DND-41 (cell line): ENCODE results near the gene EMD.
A peak's percentile ranks its signal among the peaks of the same experiment; 100 is the strongest.

Experiments used
- ATAC-seq: fragments of 200-7000 bp; cut with Tn5 transposase; 3 replicates; pipeline ENCODE4 v1.9.1; 2021; ENCODE audit warnings: low read depth; ENCODE audit not compliant: insufficient read depth
- DNase-seq: peaks from one replicate; pipeline ENCODE4 v3.0.0-alpha.2; 2020
- H2AFZ ChIP-seq: 2 replicates; pipeline ENCODE4 v1.6.0; 2012; ENCODE audit warnings: low read depth, low read length
- H3K27ac ChIP-seq: 2 replicates; pipeline ENCODE4 v1.5.1; 2012; ENCODE audit warnings: low read length, inconsistent platforms
- H3K27me3 ChIP-seq: fragments of 200-600 bp; sonication (generic); 2 replicates; pipeline ENCODE4 v1.6.0; 2012; ENCODE audit warnings: low read length, mild to moderate bottlenecking, inconsistent platforms; ENCODE audit not compliant: insufficient read depth, poor library complexity
- H3K36me3 ChIP-seq: 2 replicates; pipeline ENCODE4 v1.5.1; 2012; ENCODE audit warnings: low read length, inconsistent platforms; ENCODE audit not compliant: insufficient read depth
- H3K4me1 ChIP-seq: 2 replicates; pipeline ENCODE4 v1.5.1; 2012; ENCODE audit warnings: mild to moderate bottlenecking, low read length; ENCODE audit not compliant: insufficient read depth
- H3K4me2 ChIP-seq: 2 replicates; pipeline ENCODE4 v1.6.0; 2012; ENCODE audit warnings: mild to moderate bottlenecking, moderate library complexity, low read length, inconsistent platforms; ENCODE audit not compliant: insufficient read depth
- H3K4me3 ChIP-seq, 2 experiments: fragments of 200-600 bp in 1 of 2; shearing (Covaris generic) in 1 of 2; 2 replicates each; pipeline ENCODE4 v1.5.1; 2012 to 2016; ENCODE audit warnings: inconsistent platforms in 2 of 2, low read length in 2 of 2, mild to moderate bottlenecking in 2 of 2, low read depth in 1 of 2, moderate library complexity in 1 of 2
- H3K79me2 ChIP-seq: 2 replicates; pipeline ENCODE4 v1.6.0; 2012; ENCODE audit warnings: low read length, inconsistent platforms; ENCODE audit not compliant: insufficient read depth
- H3K9ac ChIP-seq: 2 replicates; pipeline ENCODE4 v1.6.0; 2012; ENCODE audit warnings: low read depth, mild to moderate bottlenecking, inconsistent platforms, low read length, moderate library complexity
- H3K9me3 ChIP-seq: 2 replicates; pipeline ENCODE4 v1.5.1; 2012; ENCODE audit warnings: low read length, moderate library complexity, mild to moderate bottlenecking, inconsistent platforms; ENCODE audit not compliant: insufficient read depth, severe bottlenecking
- H4K20me1 ChIP-seq: 2 replicates; pipeline ENCODE4 v1.6.0; 2012; ENCODE audit warnings: low read length; ENCODE audit not compliant: insufficient read depth
- CTCF ChIP-seq: IDR thresholded peaks from 2 replicates; pipeline ENCODE4 v1.5.1; 2012; ENCODE audit warnings: borderline replicate concordance, low read length, moderate library complexity, mild to moderate bottlenecking; ENCODE audit not compliant: poor library complexity, severe bottlenecking; ENCODE audit errors: extremely low read depth
- EZH2 ChIP-seq: IDR thresholded peaks from 3 replicates; pipeline ENCODE4 v1.6.1; 2012; ENCODE audit warnings: borderline replicate concordance, low read depth, mild to moderate bottlenecking, moderate library complexity, low read length, inconsistent platforms; ENCODE audit not compliant: severe bottlenecking

The EMD gene

GRCh38 chrX:154428176-154429171 lies 49.4 kb downstream of the EMD start, which contains the start of gene ATP6AP1:
ATP6AP1 (plus strand) TSS chrX:154428677; CDS start chrX:154428693, 16 bp downstream.
- Histone ChIP-seq H2AFZ (peak within 1 kb of the TSS; percentile 68), H3K27ac (peak within 1 kb of the TSS; percentile 75), H3K36me3 (peaks cover 20% of the 10 kb centered on the region), H4K20me1 (no peaks in the 10 kb centered on the region), H3K4me3 (peak within 1 kb of the TSS; percentile 46 to 88; a peak in 3 of 4 replicates), H3K27me3 (no peaks in the 10 kb centered on the region), H3K9me3 (no peaks in the 10 kb centered on the region), H3K9ac (peak within 1 kb of the TSS; percentile 79), H3K4me1 (peaks cover 34% of the 10 kb centered on the region), H3K79me2 (peaks cover 30% of the 10 kb centered on the region), H3K4me2 (peak within 1 kb of the TSS; percentile 86)
- DNase-seq (peak; percentile 94), ATAC-seq (peak; percentile 100)
- TF ChIP-seq EZH2 = no peak
- peak; percentile 40 for TF ChIP-seq CTCF

GRCh38 chrX:154429711-154430110 lies 50.6 kb downstream of the EMD start:
- TF ChIP-seq EZH2 (no peak), CTCF (no peak)
- no peak for DNase-seq

DNA sequence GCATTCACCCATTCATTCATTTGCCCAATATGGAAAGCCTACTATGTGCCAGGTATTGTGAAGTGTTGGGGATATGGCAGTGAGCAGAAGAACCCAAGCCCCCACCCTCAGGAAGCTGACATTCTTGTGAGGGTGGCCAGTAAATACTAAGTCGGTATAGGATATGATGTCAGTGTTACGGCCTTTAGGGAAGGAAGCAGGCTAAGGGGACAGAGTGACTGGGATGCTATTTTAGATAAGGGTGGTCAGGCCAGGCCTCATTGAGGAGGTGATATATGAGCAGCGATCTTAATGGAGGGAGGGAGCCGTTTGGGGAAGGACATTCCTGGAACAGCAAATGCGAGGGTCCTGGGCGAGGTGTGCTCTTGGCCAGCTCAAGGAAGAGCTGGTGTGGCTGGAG lies 51.4 kb downstream of the EMD start:
- TF ChIP-seq CTCF = no peak
- DNase-seq (no peak), ATAC-seq (no peak)
- H3K4me3 ChIP-seq = no peak overlapping the region
- peaks cover 39% of the 10 kb centered on the region for H3K36me3 ChIP-seq
- H3K4me2 ChIP-seq = no peak overlapping the region; the same call in 1 of the 2 replicates
- H3K27me3 ChIP-seq = no peaks in the 10 kb centered on the region
- H3K79me2 ChIP-seq = peaks cover 30% of the 10 kb centered on the region
- no peak overlapping the region for H2AFZ ChIP-seq
- H3K4me1 ChIP-seq = peaks cover 34% of the 10 kb centered on the region
- H3K9ac ChIP-seq = no peak overlapping the region
- no peaks in the 10 kb centered on the region for H3K9me3 ChIP-seq
- H3K27ac ChIP-seq = no peak overlapping the region
- no peaks in the 10 kb centered on the region for H4K20me1 ChIP-seq

More at GRCh38 chrX:154429711-154430110, 50.6 kb downstream of the EMD start:
- H3K27ac ChIP-seq = no peak overlapping the region
- H4K20me1 ChIP-seq = no peaks in the 10 kb centered on the region
- H3K4me1 ChIP-seq = peaks cover 34% of the 10 kb centered on the region
- peak overlapping the region; percentile 79; the same call in 1 of the 2 replicates for H3K9ac ChIP-seq
- no peaks in the 10 kb centered on the region for H3K9me3 ChIP-seq
- H3K79me2 ChIP-seq = peaks cover 30% of the 10 kb centered on the region
- H3K4me3 ChIP-seq = peak overlapping the region in 1 of 2 experiments; percentile 88; a peak in 2 of 4 replicates
- no peak for ATAC-seq
- peak overlapping the region; percentile 86 for H3K4me2 ChIP-seq
- H3K36me3 ChIP-seq = peaks cover 32% of the 10 kb centered on the region
- no peaks in the 10 kb centered on the region for H3K27me3 ChIP-seq
- H2AFZ ChIP-seq = no peak overlapping the region
